GM23338 (cell line): ENCODE measurements around the gene GRIK2. TPM values are rescaled to one million over a fixed set of nuclear protein-coding genes. Genes with fewer than 3 reads are reported as not detected.

Source experiments
- ATAC-seq: fragments of 200-7000 bp; cut with Tn5 transposase; 3 replicates; pipeline ENCODE4 v1.9.1; 2020
- DNase-seq: peaks from one replicate; pipeline ENCODE4 v3.0.0-alpha.2; 2015; ENCODE audit warnings: low spot score
- H2AFZ ChIP-seq: fragments of 200-600 bp; sonication (generic); 2 replicates; pipeline ENCODE4 v1.8.0; 2016; ENCODE audit warnings: antibody characterized with exemption, mild to moderate bottlenecking, moderate library complexity
- H3F3A ChIP-seq: fragments of 200-600 bp; sonication (generic); replicated peaks from 2 replicates; pipeline ENCODE4 v1.8.0; 2017; ENCODE audit warnings: antibody characterized with exemption, mixed run types, low read depth
- H3K27ac ChIP-seq: fragments of 200-600 bp; sonication (generic); 2 replicates; pipeline ENCODE4 v1.6.1; 2016; ENCODE audit warnings: low read depth
- H3K27me3 ChIP-seq: fragments of 200-600 bp; sonication (generic); 2 replicates; pipeline ENCODE4 v1.8.0; 2016; ENCODE audit warnings: mild to moderate bottlenecking, mixed run types, moderate library complexity; ENCODE audit not compliant: insufficient read depth
- H3K36me3 ChIP-seq: fragments of 200-600 bp; sonication (generic); 2 replicates; pipeline ENCODE4 v1.8.0; 2016; ENCODE audit warnings: mild to moderate bottlenecking; ENCODE audit not compliant: insufficient read depth
- H3K4me1 ChIP-seq: fragments of 200-600 bp; sonication (generic); 2 replicates; pipeline ENCODE4 v1.8.0; 2016; ENCODE audit warnings: mild to moderate bottlenecking, moderate library complexity; ENCODE audit not compliant: insufficient read depth
- H3K4me2 ChIP-seq: fragments of 200-600 bp; sonication (generic); 2 replicates; pipeline ENCODE4 v1.7.1; 2017; ENCODE audit warnings: mixed run types
- H3K4me3 ChIP-seq: fragments of 200-600 bp; sonication (generic); 2 replicates; pipeline ENCODE4 v1.6.1; 2016; ENCODE audit warnings: mixed run types
- H3K79me2 ChIP-seq: fragments of 200-600 bp; sonication (generic); replicated peaks from 2 replicates; pipeline ENCODE4 v1.8.0; 2017; ENCODE audit warnings: mild to moderate bottlenecking; ENCODE audit not compliant: insufficient read depth
- H3K9me2 ChIP-seq: fragments of 200-600 bp; sonication (generic); 2 replicates; pipeline ENCODE4 v1.8.0; 2017; ENCODE audit not compliant: insufficient read depth
- H4K20me1 ChIP-seq: fragments of 200-600 bp; sonication (generic); replicated peaks from 2 replicates; pipeline ENCODE4 v1.8.0; 2017; ENCODE audit warnings: mild to moderate bottlenecking; ENCODE audit not compliant: insufficient read depth
- H3K27ac Mint-ChIP-seq: 2 replicates; pipeline ENCODE4 v1.8.0; 2020; ENCODE audit warnings: inconsistent platforms, mild to moderate bottlenecking, moderate library complexity, mixed read lengths
- H3K27me3 Mint-ChIP-seq: 3 replicates; pipeline ENCODE4 v1.8.0; 2022; ENCODE audit warnings: low read depth, mild to moderate bottlenecking, moderate library complexity, mixed read lengths, inconsistent platforms; ENCODE audit not compliant: insufficient read depth, poor library complexity
- H3K36me3 Mint-ChIP-seq: 3 replicates; pipeline ENCODE4 v1.8.0; 2021; ENCODE audit warnings: low read depth, mild to moderate bottlenecking, inconsistent platforms, moderate library complexity, mixed read lengths
- H3K4me1 Mint-ChIP-seq: 3 replicates; pipeline ENCODE4 v1.8.0; 2020; ENCODE audit warnings: mild to moderate bottlenecking, inconsistent platforms, mixed read lengths
- H3K4me3 Mint-ChIP-seq: 3 replicates; pipeline ENCODE4 v1.8.0; 2021; ENCODE audit warnings: moderate library complexity, mild to moderate bottlenecking, inconsistent platforms, mixed read lengths
- H3K9me3 Mint-ChIP-seq: 3 replicates; pipeline ENCODE4 v1.8.0; 2020; ENCODE audit warnings: moderate library complexity, mild to moderate bottlenecking, inconsistent platforms, mixed read lengths
- CREB1 ChIP-seq: fragments of 250-450 bp; sonication (Bioruptor Pico); IDR thresholded peaks from 2 replicates; pipeline ENCODE4 v1.5.0; 2020; ENCODE audit warnings: low read depth, mild to moderate bottlenecking, moderate library complexity
- CTCF ChIP-seq, 2 experiments: fragments of 200-600 bp in 1 of 2; sonication (generic) in 1 of 2; conservative IDR thresholded peaks; 2 replicates each; pipeline versions ENCODE4 v1.5.1 to v1.6.1; 2016 to 2017; ENCODE audit warnings: antibody characterized with exemption in 2 of 2, low read depth in 2 of 2, mild to moderate bottlenecking in 2 of 2, moderate library complexity in 1 of 2
- EZH2 ChIP-seq: fragments of 200-600 bp; sonication (generic); IDR thresholded peaks from one replicate; pipeline ENCODE4 v1.8.0; 2017; ENCODE audit warnings: antibody characterized with exemption, mild to moderate bottlenecking, low read depth; ENCODE audit not compliant: unreplicated experiment
- EZH2phosphoT487 ChIP-seq: fragments of 200-600 bp; sonication (generic); IDR thresholded peaks from one replicate; pipeline ENCODE4 v1.8.1; 2018; ENCODE audit warnings: antibody characterized with exemption; ENCODE audit not compliant: unreplicated experiment
- JUNB ChIP-seq: IDR thresholded peaks from one replicate; pipeline ENCODE4 v1.6.1; 2016; ENCODE audit warnings: antibody characterized with exemption; ENCODE audit not compliant: unreplicated experiment
- NANOG ChIP-seq: IDR thresholded peaks from 2 replicates; pipeline ENCODE4 v1.6.1; 2016; ENCODE audit warnings: antibody characterized with exemption, borderline replicate concordance
- POLR2AphosphoS5 ChIP-seq: IDR thresholded peaks from 2 replicates; pipeline ENCODE4 v1.6.1; 2016; ENCODE audit warnings: antibody characterized with exemption, low read depth
- STAT1 ChIP-seq: IDR thresholded peaks from one replicate; pipeline ENCODE4 v1.6.1; 2016; ENCODE audit warnings: antibody characterized with exemption; ENCODE audit not compliant: unreplicated experiment
- ZNF114 ChIP-seq: fragments of 250-450 bp; sonication (Bioruptor Pico); IDR thresholded peaks from 2 replicates; pipeline ENCODE4 v1.5.0; 2020; ENCODE audit warnings: mild to moderate bottlenecking, moderate library complexity
- ZNF331 ChIP-seq: fragments of 250-450 bp; sonication (Bioruptor Pico); IDR thresholded peaks from 2 replicates; pipeline ENCODE4 v1.5.0; 2020; ENCODE audit warnings: low read depth, mild to moderate bottlenecking, moderate library complexity
- polyA plus RNA-seq: library from polyadenylated mRNA; unstranded; fragments of >200 nt; fragmentation: Nextera tagmentation; extraction: Ambion mirVana; gene quantifications from 2 replicates; pipeline ENCODE4 v1.2.1, GENCODE V29; 2016
- total RNA-seq: library from RNA; depleted of rRNA; stranded (reverse); fragments of >200 nt; shearing (Covaris generic); gene quantifications from 2 replicates; pipeline ENCODE4 v1.2.3, GENCODE V29; 2014
- TF ChIP-seq, protein P1 (sequence below): IDR thresholded peaks from one replicate; pipeline ENCODE4 v1.6.1; 2018; ENCODE audit warnings: antibody characterized with exemption; ENCODE audit not compliant: unreplicated experiment
- TF ChIP-seq, protein P2 (sequence below): fragments of 250-450 bp; sonication (Bioruptor Pico); IDR thresholded peaks from 2 replicates; pipeline ENCODE4 v1.5.0; 2020; ENCODE audit warnings: mild to moderate bottlenecking, moderate library complexity
- TF ChIP-seq, protein P3 (sequence below): IDR thresholded peaks from 2 replicates; pipeline ENCODE4 v1.6.1; 2016; ENCODE audit warnings: antibody characterized with exemption

Gene GRIK2
- total and polyA plus RNA-seq, 2 experiments from 2014 or later = 0.73 to 3.0 TPM

DNA sequence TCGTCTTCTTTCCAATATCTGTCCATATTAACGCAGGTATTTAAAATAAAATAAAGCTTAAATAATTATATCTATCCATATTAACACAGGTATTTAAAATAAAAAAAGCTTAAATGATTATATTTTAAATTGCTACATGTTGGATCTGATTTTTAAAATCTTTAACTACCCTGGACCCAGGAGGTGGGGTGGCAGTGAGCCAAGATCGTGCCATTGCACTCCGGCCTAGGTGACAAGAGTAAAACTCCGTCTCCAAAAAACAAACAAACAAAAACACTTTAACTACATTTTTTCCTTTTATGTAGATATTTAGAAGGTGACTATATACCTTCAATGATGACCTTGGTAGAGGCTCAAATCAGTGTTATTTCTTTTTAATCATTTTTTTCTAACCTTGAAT lies 211.9 kb downstream of the GRIK2 start:
- H3K27ac ChIP-seq = no peak overlapping the region
- H3F3A ChIP-seq = no peaks in the 10 kb centered on the region
- H3K4me3 ChIP-seq = no peak overlapping the region
- no peaks in the 10 kb centered on the region for H3K9me3 Mint-ChIP-seq
- DNase-seq = no peak
- H4K20me1 ChIP-seq = no peaks in the 10 kb centered on the region
- no peak overlapping the region; the same call in 1 of the 2 replicates for H3K27ac Mint-ChIP-seq
- TF ChIP-seq ZNF114 (CRISPR knock-in tag) (no peak), NANOG (no peak), CTCF (conservative IDR thresholded peaks at IDR 0.05; ENCODE audit: low read depth in 2 of 2) (no peak), JUNB (no peak), EZH2phosphoT487 (no peak), STAT1 (no peak), ZNF331 (CRISPR knock-in tag) (no peak), CREB1 (no peak), POLR2AphosphoS5 (no peak), EZH2 (no peak)
- TF ChIP-seq, protein P1, sequence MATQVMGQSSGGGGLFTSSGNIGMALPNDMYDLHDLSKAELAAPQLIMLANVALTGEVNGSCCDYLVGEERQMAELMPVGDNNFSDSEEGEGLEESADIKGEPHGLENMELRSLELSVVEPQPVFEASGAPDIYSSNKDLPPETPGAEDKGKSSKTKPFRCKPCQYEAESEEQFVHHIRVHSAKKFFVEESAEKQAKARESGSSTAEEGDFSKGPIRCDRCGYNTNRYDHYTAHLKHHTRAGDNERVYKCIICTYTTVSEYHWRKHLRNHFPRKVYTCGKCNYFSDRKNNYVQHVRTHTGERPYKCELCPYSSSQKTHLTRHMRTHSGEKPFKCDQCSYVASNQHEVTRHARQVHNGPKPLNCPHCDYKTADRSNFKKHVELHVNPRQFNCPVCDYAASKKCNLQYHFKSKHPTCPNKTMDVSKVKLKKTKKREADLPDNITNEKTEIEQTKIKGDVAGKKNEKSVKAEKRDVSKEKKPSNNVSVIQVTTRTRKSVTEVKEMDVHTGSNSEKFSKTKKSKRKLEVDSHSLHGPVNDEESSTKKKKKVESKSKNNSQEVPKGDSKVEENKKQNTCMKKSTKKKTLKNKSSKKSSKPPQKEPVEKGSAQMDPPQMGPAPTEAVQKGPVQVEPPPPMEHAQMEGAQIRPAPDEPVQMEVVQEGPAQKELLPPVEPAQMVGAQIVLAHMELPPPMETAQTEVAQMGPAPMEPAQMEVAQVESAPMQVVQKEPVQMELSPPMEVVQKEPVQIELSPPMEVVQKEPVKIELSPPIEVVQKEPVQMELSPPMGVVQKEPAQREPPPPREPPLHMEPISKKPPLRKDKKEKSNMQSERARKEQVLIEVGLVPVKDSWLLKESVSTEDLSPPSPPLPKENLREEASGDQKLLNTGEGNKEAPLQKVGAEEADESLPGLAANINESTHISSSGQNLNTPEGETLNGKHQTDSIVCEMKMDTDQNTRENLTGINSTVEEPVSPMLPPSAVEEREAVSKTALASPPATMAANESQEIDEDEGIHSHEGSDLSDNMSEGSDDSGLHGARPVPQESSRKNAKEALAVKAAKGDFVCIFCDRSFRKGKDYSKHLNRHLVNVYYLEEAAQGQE = no peak
- TF ChIP-seq, protein P2, sequence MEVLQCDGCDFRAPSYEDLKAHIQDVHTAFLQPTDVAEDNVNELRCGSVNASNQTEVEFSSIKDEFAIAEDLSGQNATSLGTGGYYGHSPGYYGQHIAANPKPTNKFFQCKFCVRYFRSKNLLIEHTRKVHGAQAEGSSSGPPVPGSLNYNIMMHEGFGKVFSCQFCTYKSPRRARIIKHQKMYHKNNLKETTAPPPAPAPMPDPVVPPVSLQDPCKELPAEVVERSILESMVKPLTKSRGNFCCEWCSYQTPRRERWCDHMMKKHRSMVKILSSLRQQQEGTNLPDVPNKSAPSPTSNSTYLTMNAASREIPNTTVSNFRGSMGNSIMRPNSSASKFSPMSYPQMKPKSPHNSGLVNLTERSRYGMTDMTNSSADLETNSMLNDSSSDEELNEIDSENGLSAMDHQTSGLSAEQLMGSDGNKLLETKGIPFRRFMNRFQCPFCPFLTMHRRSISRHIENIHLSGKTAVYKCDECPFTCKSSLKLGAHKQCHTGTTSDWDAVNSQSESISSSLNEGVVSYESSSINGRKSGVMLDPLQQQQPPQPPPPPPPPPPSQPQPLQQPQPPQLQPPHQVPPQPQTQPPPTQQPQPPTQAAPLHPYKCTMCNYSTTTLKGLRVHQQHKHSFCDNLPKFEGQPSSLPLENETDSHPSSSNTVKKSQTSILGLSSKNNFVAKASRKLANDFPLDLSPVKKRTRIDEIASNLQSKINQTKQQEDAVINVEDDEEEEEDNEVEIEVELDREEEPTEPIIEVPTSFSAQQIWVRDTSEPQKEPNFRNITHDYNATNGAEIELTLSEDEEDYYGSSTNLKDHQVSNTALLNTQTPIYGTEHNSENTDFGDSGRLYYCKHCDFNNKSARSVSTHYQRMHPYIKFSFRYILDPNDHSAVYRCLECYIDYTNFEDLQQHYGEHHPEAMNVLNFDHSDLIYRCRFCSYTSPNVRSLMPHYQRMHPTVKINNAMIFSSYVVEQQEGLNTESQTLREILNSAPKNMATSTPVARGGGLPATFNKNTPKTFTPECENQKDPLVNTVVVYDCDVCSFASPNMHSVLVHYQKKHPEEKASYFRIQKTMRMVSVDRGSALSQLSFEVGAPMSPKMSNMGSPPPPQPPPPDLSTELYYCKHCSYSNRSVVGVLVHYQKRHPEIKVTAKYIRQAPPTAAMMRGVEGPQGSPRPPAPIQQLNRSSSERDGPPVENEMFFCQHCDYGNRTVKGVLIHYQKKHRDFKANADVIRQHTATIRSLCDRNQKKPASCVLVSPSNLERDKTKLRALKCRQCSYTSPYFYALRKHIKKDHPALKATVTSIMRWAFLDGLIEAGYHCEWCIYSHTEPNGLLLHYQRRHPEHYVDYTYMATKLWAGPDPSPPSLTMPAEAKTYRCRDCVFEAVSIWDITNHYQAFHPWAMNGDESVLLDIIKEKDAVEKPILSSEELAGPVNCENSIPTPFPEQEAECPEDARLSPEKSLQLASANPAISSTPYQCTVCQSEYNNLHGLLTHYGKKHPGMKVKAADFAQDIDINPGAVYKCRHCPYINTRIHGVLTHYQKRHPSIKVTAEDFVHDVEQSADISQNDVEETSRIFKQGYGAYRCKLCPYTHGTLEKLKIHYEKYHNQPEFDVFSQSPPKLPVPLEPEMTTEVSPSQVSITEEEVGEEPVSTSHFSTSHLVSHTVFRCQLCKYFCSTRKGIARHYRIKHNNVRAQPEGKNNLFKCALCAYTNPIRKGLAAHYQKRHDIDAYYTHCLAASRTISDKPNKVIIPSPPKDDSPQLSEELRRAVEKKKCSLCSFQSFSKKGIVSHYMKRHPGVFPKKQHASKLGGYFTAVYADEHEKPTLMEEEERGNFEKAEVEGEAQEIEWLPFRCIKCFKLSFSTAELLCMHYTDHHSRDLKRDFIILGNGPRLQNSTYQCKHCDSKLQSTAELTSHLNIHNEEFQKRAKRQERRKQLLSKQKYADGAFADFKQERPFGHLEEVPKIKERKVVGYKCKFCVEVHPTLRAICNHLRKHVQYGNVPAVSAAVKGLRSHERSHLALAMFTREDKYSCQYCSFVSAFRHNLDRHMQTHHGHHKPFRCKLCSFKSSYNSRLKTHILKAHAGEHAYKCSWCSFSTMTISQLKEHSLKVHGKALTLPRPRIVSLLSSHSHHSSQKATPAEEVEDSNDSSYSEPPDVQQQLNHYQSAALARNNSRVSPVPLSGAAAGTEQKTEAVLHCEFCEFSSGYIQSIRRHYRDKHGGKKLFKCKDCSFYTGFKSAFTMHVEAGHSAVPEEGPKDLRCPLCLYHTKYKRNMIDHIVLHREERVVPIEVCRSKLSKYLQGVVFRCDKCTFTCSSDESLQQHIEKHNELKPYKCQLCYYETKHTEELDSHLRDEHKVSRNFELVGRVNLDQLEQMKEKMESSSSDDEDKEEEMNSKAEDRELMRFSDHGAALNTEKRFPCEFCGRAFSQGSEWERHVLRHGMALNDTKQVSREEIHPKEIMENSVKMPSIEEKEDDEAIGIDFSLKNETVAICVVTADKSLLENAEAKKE (CRISPR knock-in tag) = no peak
- TF ChIP-seq, protein P3, sequence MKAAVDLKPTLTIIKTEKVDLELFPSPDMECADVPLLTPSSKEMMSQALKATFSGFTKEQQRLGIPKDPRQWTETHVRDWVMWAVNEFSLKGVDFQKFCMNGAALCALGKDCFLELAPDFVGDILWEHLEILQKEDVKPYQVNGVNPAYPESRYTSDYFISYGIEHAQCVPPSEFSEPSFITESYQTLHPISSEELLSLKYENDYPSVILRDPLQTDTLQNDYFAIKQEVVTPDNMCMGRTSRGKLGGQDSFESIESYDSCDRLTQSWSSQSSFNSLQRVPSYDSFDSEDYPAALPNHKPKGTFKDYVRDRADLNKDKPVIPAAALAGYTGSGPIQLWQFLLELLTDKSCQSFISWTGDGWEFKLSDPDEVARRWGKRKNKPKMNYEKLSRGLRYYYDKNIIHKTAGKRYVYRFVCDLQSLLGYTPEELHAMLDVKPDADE = no peak
- no peaks in the 10 kb centered on the region for H3K79me2 ChIP-seq
- no peaks in the 10 kb centered on the region for H3K36me3 Mint-ChIP-seq
- no peak overlapping the region for H3K4me3 Mint-ChIP-seq
- H3K4me1 ChIP-seq = peaks cover 3% of the 10 kb centered on the region; the same call in 1 of the 2 replicates
- peaks cover 9% of the 10 kb centered on the region; the same call in 2 of the 3 replicates for H3K4me1 Mint-ChIP-seq
- H3K4me2 ChIP-seq = no peak overlapping the region
- H3K27me3 ChIP-seq = no peaks in the 10 kb centered on the region
- no peaks in the 10 kb centered on the region for H3K9me2 ChIP-seq
- ATAC-seq = no peak
- H2AFZ ChIP-seq = no peak overlapping the region
- no peaks in the 10 kb centered on the region for H3K27me3 Mint-ChIP-seq
- H3K36me3 ChIP-seq = no peaks in the 10 kb centered on the region
